ENCODE data around the gene LRPPRC.
"Not testable (repeated sequence)": the region's sequence is repeated elsewhere in the genome, so short reads cannot be mapped to it uniquely, and the experiment has no call there.

The LRPPRC gene

GRCh38 chr2:43911136-43911790 is 84.5 kb downstream of the LRPPRC start:
- not testable (repeated sequence) for DNase-seq (ENCODE audit: low read depth, low spot score)

DNA sequence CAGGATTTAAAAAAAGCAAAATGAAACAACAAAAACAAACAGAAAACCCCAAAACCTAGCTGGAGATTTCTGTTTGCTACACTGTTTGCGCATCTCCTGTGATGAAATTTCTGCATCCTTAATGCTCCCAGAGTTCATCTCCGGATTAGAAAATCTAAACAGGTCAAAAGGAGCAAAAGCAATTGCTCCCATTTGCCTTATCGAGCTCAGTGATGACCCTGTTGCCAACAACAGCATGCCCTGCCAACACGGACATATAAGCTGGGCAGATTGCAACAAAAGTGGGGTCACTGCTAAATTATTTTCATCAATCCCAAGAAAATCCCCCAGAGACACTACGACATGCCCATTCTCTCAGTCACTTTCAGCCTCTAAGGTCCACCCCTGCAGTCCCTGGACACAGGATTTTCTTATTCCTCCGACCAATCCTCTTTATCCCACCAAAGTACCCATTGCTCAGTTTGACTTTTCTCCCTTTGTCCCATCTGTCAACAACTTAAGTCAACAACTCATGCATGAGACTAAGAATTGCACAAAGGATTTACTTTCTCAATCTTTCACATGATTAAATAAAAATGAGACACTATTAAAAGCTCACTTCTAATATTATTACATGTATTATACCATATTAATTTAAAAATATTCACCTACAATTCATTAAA is 89.2 kb downstream of the LRPPRC start:
- no peak for DNase-seq (ENCODE audit: low read depth, low spot score)

DNA sequence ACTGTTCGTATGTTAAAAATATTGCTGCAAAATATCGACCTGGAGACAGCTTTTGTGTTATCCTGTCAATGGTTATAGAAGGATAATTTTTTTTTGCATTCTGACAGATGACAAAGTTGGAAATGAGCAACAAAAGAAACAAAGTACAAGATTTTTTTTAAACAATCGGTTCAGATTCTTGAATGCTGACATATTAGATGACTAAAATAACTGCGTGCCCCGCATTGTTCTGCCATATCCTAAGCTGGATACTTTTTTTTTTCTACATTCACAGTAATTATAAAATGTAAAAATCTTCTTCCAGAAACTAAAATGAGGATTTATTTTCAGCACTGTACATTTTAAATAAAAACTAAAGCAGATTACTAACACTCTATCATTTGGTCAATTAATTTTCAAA is 89.9 kb downstream of the LRPPRC start:
- no peak for DNase-seq (ENCODE audit: low read depth, low spot score)

DNA sequence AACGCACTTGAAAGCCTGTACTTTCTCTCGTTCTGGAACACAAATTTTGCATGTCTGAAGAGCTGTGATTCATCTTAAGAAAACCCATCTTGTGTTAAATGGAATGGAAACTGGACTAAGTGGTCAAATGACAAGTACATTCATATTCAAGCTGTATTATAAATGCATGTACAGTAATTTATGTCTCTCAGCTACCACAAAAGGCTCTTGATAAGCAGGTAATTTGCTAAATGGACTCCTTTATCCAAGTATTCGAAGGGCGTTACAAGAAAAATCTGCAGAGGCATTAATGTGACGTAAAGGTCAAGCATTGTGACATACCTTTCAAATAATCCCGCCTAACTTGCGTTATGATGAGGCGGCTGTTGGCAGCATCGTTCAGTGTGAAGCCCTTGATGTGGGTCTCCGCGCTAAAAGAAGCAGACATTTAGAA is 90.4 kb downstream of the LRPPRC start:
- no peak for DNase-seq (ENCODE audit: low read depth, low spot score)

DNA sequence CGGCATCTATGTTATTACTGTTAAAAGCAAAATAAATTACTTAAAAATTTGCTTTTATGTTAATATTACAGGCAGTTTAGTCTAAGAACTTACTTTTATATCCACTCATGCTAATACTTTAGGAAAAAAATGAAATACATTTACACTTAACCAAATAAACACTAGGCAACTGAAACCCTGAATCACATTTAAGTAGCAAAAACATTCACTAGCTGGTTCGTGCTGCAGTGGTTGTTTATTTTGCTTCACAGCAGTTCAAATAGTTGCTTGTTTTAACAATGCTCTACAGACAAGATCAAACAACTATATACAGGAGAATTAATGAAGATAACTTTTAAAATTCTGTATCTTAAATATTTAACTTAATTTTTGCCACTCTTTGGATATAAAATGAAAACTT is 96.2 kb downstream of the LRPPRC start:
- no peak for DNase-seq (ENCODE audit: low read depth, low spot score)

GRCh38 chr2:43898838-43899346 is 96.9 kb downstream of the LRPPRC start:
- no peak for DNase-seq (ENCODE audit: low read depth, low spot score)

- no peak for DNase-seq (ENCODE audit: low read depth, low spot score)
Measured at GRCh38 chr2:43898134-43898837, 97.5 kb downstream of the LRPPRC start.

- DNase-seq (ENCODE audit: low read depth, low spot score): no peak
Measured at GRCh38 chr2:43897492-43897891, 98.3 kb downstream of the LRPPRC start.

GRCh38 chr2:43896906-43897305 is 98.9 kb downstream of the LRPPRC start:
- DNase-seq (ENCODE audit: low read depth, low spot score): no peak

DNA sequence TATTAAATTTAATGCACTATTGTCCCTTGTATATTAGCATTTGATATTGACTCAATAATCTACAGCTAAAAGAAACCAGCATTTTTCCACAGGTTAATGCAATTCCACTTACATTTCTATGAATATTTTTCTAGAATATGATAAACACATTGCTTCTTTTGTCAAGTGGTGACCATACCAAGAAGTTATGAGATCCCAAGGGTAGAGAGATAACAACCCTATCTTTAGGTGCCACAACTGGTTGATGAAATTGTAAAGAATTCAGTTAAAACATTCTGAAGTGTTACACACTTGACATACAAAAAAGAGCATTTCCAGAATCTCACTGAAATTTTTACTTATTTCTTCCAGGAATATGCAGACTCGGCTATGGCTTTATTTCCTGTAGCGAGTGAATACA is 101.0 kb downstream of the LRPPRC start:
- no peak for DNase-seq (ENCODE audit: low read depth, low spot score)

DNA sequence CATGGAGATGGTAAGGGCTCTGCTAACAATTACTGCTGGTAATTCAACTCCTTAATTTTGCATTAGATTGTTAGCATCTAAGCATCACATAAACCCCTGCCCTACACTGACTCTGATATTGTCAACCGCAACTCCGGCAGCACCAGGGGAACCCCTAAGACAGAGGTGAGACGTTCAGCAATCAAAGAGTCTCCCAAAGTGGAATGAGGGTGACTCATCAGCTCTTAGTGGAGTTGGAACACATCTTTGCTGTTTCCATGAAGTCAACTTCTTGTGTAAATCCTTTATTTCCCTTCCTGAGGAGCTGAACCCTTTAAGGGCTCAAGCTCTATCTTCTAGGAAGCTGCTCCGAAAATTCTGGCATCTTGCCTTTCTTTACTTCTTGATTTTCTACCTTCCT is 104.9 kb downstream of the LRPPRC start:
- no peak for DNase-seq (ENCODE audit: low read depth, low spot score)

DNA sequence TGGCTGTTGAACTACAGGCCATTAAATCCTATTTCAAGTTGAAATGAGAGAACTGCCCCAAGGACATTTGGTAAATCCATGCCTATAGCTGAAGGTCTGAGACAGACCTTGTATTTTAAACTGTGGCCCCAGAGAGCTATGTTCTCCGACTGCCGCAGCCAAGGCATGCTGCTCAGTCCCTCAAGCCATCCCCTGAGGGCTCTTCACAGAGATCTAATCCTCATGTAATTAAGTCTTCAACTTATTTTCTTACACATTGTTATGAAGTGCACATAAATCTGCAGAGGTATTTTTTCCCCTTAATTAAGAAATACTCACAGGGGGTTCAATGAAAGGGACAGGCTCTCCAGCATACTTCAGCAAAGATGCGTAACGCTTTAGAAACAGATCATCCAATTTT is 106.4 kb downstream of the LRPPRC start:
- no peak for DNase-seq (ENCODE audit: low read depth, low spot score)

- no peak for DNase-seq (ENCODE audit: low read depth, low spot score)
Measured at GRCh38 chr2:43887176-43887575, 108.6 kb downstream of the LRPPRC start.

DNA sequence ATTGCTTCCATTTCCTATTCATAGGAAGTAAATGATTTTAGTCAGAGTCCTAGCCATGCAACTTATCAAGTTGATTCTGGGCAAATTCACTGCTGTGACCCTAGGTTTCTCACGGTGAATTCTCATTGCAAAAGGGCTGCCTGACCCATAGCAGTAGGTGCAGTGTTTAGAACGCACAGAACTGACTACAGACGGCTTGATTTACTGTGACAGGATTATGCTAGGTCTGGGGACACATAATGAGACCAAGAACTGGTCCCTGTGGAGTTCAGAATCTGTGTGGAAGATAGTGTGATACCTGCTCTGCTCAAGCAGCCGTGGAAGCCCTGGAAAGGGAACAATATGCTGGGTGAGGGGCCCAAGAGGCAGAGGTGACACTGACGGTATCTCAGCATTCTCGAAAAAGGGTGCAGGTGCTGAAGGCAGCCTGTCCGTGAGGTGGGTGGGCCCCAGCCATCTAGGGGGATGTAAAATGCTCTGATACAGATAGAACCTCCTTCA is 110.6 kb downstream of the LRPPRC start:
- DNase-seq (ENCODE audit: low read depth, low spot score): no peak

DNA sequence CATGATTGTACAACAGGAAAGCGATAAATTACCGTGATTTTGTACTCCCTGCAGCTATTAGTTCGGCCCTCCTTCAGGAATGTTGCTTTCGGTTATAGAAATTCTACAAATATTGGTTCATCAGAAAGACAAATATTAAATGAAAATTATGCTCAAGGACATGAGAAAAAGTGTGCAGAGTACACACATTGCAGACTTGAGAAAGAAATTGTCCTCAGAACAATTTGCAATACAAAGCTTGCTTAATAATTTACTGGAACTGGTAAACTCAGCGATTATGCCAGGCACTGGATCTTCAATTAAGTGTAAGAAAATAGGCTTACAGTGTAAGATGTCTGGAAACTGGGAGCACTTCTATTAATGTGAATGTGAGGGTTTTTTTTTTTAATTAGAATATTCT is 111.1 kb downstream of the LRPPRC start:
- DNase-seq (ENCODE audit: low read depth, low spot score): no peak

DNA sequence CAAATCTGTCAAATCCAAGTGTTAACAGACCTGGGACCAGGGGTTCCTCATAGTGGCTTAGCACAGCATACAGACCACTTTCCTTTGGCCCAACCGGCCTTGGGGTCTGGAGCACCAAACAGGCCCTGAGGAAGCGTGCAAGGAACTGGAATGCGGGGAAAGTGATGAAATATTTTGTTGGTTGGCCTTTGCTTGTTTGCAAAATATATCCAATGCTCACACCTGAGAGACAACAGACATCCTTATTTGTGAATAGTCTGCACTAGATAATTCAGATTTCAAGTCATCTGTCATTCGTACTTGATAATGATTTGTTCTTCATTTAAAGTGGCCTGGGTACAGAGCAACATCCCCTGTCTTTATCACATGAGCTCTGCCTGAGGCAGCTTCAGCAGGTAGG is 113.5 kb downstream of the LRPPRC start:
- no peak for DNase-seq (ENCODE audit: low read depth, low spot score)

GRCh38 chr2:43880952-43881351 is 114.8 kb downstream of the LRPPRC start:
- DNase-seq (ENCODE audit: low read depth, low spot score): no peak

GRCh38 chr2:43880471-43880870 is 115.3 kb downstream of the LRPPRC start:
- DNase-seq (ENCODE audit: low read depth, low spot score): no peak

- no peak for DNase-seq (ENCODE audit: low read depth, low spot score)
Measured at GRCh38 chr2:43879261-43879660, 116.5 kb downstream of the LRPPRC start.

DNA sequence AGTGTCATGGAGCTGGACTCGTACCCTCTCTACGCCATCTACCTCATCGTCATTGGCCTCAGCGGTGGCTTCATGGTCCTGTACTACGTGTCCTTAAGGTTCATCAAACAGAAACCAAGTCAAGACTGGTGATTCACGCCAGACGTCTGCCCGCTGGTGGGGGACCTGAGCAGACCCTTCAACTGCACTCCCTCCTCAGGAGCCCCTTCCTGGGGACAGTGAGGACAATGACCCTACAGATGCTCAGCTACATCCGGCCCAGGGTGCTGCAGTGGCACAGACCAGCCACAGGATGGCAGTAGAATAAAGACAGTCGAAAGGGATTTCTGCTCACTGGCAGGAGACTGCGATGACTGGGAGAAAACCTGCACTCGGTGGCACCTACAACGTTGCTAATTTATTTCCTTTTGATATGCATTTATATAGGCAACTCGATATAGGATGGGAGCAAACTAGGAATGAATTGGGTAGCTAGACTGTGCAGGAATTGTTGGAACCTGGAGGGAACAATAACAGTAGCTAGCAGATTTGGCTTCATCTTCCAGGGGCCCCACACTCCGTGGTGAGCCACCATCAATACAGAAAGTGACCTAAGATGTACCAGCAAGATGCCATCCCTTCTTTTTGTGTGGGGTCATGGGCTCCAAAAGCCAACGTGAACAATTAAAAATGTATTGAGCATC is 117.9 kb downstream of the LRPPRC start:
- DNase-seq (ENCODE audit: low read depth, low spot score): peak; percentile 20

DNA sequence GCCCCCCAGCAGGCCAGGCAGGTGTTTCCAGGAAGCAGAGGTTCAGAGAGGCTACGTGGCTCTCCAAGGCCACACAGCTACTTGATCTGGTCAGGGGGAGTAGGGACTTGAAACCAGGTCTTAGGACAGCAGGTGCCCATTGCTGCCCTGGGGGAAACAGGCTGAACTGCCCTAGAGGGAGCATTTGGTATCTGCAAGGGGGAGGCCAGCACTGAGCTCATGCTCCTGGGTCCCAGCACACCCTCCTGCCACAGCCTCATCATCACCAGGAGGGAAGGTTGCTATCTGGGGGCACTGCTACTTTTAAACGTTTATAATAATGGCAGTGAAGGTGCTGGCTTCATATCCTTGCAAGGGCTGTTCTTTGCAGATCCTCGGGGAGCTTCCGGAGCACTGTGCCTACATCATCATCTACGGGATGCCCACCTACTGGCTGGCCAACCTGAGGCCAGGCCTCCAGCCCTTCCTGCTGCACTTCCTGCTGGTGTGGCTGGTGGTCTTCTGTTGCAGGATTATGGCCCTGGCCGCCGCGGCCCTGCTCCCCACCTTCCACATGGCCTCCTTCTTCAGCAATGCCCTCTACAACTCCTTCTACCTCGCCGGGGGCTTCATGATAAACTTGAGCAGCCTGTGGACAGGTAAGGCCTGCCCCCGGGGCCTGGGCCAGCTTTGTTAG is 120.9 kb downstream of the LRPPRC start:
- no peak for DNase-seq (ENCODE audit: low read depth, low spot score)
